ENCODE measurements around the gene CNOT6.
A peak's percentile ranks its signal among the peaks of the same experiment; 100 is the strongest.

DNA sequence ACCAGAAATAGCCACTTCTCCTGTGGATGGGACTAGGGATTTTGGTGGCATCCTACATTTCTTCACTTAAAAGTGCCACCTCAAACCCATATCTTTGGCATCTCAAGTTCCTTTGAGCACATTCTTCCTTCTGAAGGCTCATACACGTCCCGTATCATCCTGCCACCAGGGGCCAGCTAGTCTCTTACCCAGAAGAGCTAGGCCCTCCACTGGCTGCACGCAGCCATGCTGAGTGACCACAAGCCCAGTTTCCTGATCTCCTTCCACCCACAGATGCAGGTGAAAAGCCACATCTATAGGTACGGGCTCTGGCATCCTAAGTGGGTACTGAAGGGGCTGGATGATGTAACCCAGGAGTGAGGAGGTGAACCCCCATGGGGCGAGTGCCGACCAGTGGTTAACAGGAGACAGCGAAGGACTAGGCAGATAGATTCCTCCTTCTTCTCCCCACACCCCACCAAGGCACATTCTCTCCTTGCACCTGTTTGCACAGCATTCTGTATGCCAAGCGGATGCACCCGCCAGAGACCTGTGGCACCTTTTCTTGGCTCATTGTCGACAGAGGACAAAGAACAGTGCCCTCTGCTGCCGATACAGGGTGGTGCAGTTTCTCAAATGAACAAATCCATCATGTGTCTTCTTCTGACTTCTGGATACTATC, 111.5 kb downstream of the CNOT6 start:
- TF ChIP-seq EZH2 (IDR thresholded peaks at IDR 0.05; ENCODE audit: borderline replicate concordance, low read length): no peak
- TF ChIP-seq CTCF (conservative IDR thresholded peaks at IDR 0.05 in 1 of 2, IDR thresholded peaks at IDR 0.05 in 1 of 2; ENCODE audit: extremely low read depth in 1 of 2, insufficient read depth in 1 of 2, low read depth in 1 of 2, low read length in 2 of 2): peak; percentile 81 to 82

Measured in mammary epithelial cell (primary cell).